HUES48 (cell line): Measurements from ENCODE around the gene ATP2B1.

ENCODE experiments used
- H3K27ac ChIP-seq: one replicate; pipeline ENCODE4 v1.7.0; 2013; ENCODE audit warnings: low read depth, low read length, inconsistent platforms
- H3K27me3 ChIP-seq: 2 replicates; pipeline ENCODE4 v1.6.1; 2013; ENCODE audit warnings: mild to moderate bottlenecking, low read length; ENCODE audit not compliant: control insufficient read depth, insufficient read depth
- H3K36me3 ChIP-seq: 2 replicates; pipeline ENCODE4 v1.6.1; 2013; ENCODE audit warnings: low read length; ENCODE audit not compliant: control insufficient read depth, insufficient read depth
- H3K4me1 ChIP-seq: 2 replicates; pipeline ENCODE4 v1.6.1; 2013; ENCODE audit warnings: mild to moderate bottlenecking, low read length; ENCODE audit not compliant: control insufficient read depth, insufficient read depth
- H3K4me3 ChIP-seq: 2 replicates; pipeline ENCODE4 v1.5.1; 2013; ENCODE audit warnings: mild to moderate bottlenecking, low read depth, low read length
- H3K9ac ChIP-seq: 2 replicates; pipeline ENCODE4 v1.6.1; 2013; ENCODE audit warnings: mild to moderate bottlenecking, low read depth, low read length, moderate library complexity
- H3K9me3 ChIP-seq: 2 replicates; pipeline ENCODE4 v1.6.1; 2013; ENCODE audit warnings: low read length; ENCODE audit not compliant: control insufficient read depth, insufficient read depth

ATP2B1 gene

DNA sequence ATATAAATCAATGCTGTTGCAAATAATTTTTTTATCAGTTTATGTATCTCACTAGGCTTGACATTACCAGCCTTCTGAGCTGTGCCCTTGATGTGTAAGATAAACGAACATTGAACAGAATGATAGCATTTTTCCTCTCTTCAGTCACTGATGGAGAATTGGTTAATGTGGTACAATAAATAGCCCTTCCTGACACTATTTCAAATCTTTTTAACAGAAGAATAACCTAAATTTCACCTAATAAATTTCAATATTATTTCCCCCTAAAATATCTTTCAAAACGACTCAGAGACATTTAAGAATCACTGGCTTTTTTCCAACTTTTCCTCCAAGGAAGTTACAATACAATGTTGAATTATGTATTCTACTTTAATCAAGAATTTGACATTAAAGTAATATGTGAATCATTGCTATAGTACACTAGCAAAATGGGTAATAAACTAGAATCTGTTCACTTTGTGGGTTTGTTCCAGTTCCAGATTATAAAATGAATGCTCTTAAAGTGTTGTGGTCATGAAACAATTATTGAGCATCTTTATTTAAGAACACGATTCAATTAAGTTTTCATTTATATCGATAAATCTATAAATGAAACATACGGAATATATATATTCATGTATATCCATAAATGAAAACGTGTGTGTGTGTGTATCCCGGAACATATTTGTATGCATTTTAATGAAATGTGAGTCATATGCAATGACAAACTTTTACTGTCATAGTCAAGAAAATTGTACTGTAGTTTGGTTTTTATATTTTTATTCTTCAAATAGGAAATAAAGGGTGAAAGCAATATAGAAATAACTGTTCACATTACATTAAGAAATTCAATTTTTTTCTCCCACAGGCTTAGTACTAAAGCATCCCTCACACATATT is 2.5 kb upstream of the ATP2B1 start:
- Histone ChIP-seq H3K36me3 (no peaks in the 10 kb centered on the region), H3K9me3 (peaks cover 9% of the 10 kb centered on the region), H3K4me3 (peak overlapping the region; percentile 96; the same call in 1 of the 2 replicates), H3K27ac (no peak overlapping the region), H3K9ac (no peak overlapping the region), H3K4me1 (peaks cover 9% of the 10 kb centered on the region), H3K27me3 (peaks cover 32% of the 10 kb centered on the region)

DNA sequence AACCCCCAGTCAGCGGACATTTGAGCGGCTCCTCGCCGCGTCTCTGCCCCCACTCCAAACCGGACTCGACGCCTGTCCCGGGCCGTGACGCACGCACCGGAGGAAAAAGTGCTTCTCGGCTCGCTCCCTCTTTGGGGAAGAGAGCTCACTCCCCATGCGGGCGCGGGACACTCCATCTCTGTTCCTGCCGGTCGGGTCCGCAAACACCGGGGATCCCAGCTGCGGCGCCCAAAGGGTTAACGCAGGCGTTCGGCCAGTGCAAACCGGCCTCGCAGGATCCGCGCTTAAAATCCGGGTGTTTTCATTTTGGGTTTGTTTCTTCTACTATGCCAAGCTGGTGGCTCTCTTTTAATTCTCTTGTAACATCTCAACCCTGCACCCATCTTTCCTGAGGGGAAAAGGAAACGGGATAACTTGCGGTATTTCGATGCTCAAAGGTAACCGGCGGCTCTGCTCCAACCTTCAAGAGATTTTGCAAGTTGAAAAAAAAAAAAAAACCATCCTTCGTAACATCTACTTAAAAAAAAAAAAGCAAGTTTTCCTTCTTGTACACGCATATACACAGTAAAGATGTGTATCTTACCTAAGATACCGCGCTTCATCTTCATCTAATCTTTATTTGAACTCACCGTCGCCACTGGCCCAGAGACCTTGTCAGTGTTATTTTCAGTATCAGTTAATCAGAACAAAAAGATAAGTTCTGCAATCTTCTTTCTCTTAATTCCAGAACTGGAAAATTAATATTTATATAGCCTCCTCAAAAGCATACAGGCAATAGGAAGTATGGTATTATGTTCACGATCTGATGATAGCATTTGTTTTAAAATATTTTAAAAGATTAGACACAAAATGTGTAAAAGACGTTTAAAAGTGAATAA is 1.6 kb upstream of the ATP2B1 start:
- peak overlapping the region; percentile 89 for H3K27ac ChIP-seq

DNA sequence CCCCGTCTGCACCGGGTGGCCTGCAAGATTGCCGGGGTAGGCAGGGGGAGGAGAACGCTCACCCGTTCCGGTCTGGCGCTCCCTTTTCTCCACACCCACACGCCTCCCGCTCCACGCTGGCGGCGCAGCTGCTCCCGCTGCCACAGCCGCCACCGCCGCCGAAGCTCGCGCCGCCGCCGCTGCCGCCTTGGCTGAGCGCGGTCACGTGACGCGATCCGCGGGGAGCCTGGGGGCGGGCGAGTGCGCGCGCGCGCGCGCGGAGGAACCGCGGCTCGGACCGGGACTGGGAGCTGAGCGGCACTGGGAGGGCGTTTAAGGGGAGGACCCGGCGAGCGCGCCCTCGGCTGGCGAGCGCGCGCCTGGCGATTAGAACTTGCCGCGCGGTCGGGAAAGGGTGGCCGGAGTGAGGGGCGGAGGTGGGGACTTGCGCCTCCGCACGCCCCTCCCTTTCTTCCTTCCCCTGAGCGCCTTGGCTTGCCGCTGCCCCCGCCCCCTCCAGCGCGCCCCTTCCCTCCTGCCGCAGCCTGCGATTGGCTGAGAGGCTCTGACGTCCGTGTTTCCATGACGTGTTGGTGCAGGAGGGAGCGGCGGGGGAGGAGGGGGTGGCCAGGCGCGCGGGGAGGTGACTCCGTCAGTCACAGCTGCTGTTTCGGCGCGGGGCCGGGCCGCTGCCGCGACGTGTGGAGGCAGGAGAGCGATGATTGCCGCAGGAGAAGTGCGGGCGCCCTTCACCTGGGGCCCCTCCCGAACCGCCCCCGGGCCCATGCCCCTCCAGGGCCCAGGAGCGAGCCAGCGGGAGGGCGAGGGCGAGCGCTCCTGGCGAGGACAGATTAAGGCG is 738 bp upstream of the ATP2B1 start:
- H3K4me3 ChIP-seq = peak overlapping the region; percentile 96
- H3K27me3 ChIP-seq = peaks cover 44% of the 10 kb centered on the region
- no peaks in the 10 kb centered on the region for H3K36me3 ChIP-seq
- H3K27ac ChIP-seq = peak overlapping the region; percentile 90
- H3K9ac ChIP-seq = peak overlapping the region; percentile 91
- peaks cover 9% of the 10 kb centered on the region for H3K4me1 ChIP-seq
- H3K9me3 ChIP-seq = peaks cover 4% of the 10 kb centered on the region; the same call in 1 of the 2 replicates

More for the DNA sequence above, 1.6 kb upstream of the ATP2B1 start:
- Histone ChIP-seq H3K9ac (peak overlapping the region; percentile 77), H3K4me1 (peaks cover 9% of the 10 kb centered on the region), H3K4me3 (peak overlapping the region; percentile 96), H3K27me3 (peaks cover 41% of the 10 kb centered on the region), H3K36me3 (no peaks in the 10 kb centered on the region), H3K9me3 (peaks cover 9% of the 10 kb centered on the region)

DNA sequence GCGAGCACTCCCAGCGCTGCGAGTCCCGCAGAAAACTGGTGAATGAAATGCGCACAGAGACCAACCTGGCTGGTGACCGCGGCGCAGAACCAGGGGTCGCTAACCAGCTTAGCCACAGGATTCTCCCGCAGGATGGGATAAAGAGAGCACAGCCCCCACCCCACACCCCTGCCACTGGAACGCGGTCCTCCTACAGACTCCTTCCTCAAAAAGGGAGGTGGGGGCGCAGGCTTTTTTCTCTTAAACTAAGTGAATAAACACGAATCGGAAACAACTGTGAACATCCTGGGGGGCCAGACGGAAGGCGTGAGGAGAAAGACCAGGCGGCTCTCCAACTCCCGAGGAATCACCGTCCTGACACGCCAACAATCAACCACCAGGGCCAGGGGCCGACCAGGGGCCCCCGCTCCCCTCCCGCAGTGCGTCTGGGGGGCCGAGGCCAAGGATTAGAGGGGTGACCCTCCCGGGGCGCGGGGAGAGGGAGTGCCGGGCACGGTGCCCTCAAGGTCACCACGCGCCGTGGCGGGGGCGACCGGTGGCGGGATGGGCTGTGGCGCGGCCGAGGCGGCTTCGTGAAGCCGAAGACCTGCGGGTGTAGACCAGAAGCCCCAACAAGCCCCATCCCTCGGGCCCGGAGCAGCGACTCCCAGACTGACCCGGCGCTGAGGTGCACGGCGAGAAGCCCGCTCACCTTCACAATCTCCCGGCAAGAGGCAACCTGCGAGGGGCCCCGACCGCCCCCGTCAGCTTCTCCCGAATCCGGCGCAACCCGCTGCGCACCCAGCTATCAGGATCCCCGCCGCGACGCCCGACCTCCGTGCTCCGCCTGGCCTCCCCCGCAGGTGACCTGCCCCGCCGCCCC is 704 bp downstream of the ATP2B1 start:
- peaks cover 44% of the 10 kb centered on the region for H3K27me3 ChIP-seq
- no peak overlapping the region for H3K9ac ChIP-seq
- peak overlapping the region; percentile 96 for H3K4me3 ChIP-seq
- H3K27ac ChIP-seq = peak overlapping the region; percentile 48
- peaks cover 9% of the 10 kb centered on the region for H3K4me1 ChIP-seq
- no peaks in the 10 kb centered on the region for H3K36me3 ChIP-seq
- H3K9me3 ChIP-seq = no peaks in the 10 kb centered on the region

DNA sequence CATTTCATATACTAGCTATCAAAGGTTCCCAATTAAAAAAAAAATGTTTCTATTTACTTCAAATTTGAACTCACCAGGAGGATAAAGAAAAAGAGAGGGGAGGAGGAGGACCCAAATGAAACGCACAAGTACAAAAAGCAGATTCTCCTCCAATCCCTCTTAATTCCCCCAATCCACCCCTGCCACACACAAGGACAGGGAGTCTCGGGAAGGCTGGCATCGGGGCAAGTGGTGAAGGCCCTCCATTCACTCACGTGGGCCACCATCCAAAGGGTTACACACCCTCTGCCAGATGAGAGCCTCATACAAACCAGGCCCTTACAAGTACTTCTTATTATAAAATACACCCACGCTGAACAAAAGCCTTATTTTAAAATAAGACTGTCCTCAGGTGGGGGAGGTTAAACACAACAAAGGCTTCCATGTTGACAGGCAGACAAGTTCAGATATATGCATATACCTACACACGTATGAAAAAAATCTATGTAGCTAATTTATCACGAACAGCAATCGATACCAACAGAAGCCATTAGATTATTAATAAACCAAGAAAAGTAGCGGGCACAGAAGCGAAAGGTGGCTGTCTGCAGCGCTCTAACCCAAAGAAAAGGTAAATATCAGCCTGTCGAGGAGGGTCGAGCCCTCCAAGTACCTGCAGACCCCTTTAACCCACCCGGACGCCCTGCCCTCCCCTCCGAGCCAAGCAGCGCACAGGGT is 1.5 kb downstream of the ATP2B1 start:
- no peaks in the 10 kb centered on the region for H3K9me3 ChIP-seq
- peak overlapping the region; percentile 48 for H3K27ac ChIP-seq
- H3K27me3 ChIP-seq = peaks cover 44% of the 10 kb centered on the region
- no peak overlapping the region for H3K9ac ChIP-seq
- peak overlapping the region; percentile 96 for H3K4me3 ChIP-seq
- H3K4me1 ChIP-seq = peaks cover 9% of the 10 kb centered on the region
- H3K36me3 ChIP-seq = no peaks in the 10 kb centered on the region

DNA sequence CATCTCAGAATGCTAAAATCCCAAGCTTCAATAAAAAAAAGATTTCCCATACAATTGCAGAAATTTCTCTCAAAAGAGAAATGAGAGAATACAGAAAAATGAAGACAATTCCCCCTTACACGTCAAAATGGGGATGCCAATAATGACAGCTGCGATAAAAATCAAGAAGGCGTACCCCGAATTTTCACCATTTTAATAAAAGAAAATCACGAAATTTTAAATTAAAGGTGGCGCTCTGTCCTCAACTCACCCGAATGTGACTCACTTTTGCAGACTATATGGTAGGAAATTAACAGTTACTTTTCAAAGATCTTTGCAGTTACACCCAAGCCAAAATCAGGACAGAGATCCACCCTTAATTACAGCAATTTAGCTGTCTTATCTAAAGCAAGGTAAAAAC is 2.1 kb downstream of the ATP2B1 start:
- no peak overlapping the region for H3K9ac ChIP-seq
- peak overlapping the region; percentile 96 for H3K4me3 ChIP-seq
- H3K4me1 ChIP-seq = peaks cover 9% of the 10 kb centered on the region
- H3K36me3 ChIP-seq = no peaks in the 10 kb centered on the region
- no peaks in the 10 kb centered on the region for H3K9me3 ChIP-seq
- peaks cover 42% of the 10 kb centered on the region for H3K27me3 ChIP-seq
- no peak overlapping the region for H3K27ac ChIP-seq

DNA sequence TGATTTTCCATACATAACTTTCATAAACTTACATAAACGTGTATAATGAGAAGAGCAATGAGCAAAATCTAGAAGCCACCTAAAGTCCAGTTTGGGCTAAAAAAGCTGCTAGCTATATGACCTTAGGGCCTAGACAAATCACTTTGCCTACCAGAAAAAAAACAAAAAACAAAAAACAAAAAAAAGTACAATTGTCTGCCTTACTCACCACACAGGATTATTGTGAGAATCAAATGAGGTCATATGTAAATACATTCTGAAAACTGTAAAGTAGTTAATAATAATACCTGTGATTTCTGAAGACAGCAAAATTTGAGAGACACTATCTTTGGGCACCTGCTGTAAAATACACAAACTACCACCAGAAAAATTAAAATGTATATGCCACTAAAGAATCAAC is 4.2 kb downstream of the ATP2B1 start:
- H3K4me3 ChIP-seq = no peak overlapping the region
- H3K27me3 ChIP-seq = peaks cover 28% of the 10 kb centered on the region
- no peak overlapping the region for H3K9ac ChIP-seq
- H3K36me3 ChIP-seq = no peaks in the 10 kb centered on the region
- peaks cover 9% of the 10 kb centered on the region for H3K4me1 ChIP-seq
- no peak overlapping the region for H3K27ac ChIP-seq
- H3K9me3 ChIP-seq = no peaks in the 10 kb centered on the region

DNA sequence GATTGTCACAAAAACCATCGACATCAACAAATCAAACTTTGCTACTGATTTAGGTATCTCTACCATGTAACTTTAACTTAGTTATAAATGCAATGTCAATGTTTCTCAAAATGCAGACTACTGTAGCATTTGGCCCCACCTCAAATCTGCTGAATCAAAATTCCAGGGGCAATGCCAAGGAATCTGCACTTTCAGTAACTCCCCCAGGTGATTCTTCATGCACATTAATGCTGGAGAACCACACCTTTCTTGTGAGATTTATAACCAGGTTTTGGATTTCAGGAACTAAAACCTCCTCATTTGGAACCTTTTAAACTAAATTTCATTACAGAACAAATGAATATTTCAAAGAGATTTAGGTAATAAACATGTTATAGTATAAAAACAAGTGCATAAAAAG is 4.9 kb downstream of the ATP2B1 start:
- Histone ChIP-seq H3K9me3 (no peaks in the 10 kb centered on the region), H3K36me3 (no peaks in the 10 kb centered on the region), H3K27me3 (peaks cover 28% of the 10 kb centered on the region), H3K27ac (no peak overlapping the region), H3K4me1 (peaks cover 9% of the 10 kb centered on the region), H3K4me3 (no peak overlapping the region), H3K9ac (no peak overlapping the region)

DNA sequence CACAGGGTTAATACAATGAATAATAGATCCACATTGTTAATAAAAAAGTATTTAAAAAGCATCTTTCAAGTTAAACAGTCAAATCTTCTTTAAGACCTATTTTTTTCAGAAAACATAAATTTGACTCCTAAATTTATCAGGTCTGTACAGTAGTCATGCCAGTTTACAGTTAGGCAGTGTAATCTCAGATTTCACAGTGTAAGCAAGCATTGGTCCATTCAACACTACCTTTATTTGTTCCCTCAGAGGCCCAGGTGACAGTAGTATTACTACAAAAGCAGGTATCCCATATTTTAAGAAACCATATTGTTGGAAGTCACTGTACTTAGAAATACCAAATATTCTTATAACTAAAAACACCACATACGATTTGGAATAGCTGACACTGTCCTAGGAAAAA is 6.1 kb downstream of the ATP2B1 start:
- H3K9ac ChIP-seq = no peak overlapping the region
- H3K27me3 ChIP-seq = peaks cover 26% of the 10 kb centered on the region
- no peak overlapping the region for H3K27ac ChIP-seq
- H3K4me3 ChIP-seq = no peak overlapping the region
- no peaks in the 10 kb centered on the region for H3K36me3 ChIP-seq
- H3K9me3 ChIP-seq = no peaks in the 10 kb centered on the region
- peaks cover 9% of the 10 kb centered on the region for H3K4me1 ChIP-seq
